Measurements from ENCODE around the gene BCL7B.

DNA sequence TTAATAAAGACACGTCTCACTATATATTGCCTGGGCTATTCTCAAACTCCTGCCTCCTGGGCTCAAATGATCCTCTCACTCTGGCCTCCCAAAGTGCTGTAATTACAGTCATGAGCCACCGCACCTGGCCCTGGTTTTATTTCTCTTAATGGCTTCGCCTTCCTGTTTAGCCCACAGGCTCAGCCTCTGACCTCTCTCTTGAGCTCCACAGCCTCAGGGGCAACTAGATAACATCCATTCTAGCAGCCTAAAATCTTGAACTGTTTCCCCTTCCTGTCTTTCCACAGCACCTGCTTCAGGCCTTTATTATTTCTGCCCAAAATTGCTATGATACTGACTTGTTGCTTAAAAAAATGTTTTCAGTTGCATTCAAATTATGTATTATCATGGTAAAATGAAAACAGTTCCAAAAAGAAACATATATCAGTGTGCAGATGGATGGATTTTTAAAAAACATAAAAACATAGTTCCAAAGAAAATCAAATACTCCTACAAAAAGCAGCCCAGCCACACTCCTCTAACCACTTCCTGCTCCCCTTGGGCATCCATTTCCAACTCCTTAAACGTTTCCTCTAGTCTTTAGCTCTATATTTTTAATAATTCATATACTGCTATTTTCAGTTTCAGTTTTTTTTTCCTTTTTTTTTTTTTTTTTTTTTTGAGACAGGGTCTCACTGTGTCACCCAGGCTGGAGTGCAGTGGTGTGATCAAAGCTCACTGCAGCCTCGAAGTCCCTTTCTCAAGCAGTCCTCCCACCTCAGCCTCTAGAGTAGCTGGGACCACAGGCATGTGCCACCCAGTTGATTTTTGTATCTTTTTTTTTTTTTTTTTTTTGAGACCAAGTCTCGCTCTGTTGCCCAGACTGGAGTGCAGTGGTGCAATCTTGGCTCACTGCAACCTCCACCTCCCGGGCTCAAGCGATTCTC is 30.3 kb downstream of the BCL7B start:
- TF ChIP-seq, protein P1, sequence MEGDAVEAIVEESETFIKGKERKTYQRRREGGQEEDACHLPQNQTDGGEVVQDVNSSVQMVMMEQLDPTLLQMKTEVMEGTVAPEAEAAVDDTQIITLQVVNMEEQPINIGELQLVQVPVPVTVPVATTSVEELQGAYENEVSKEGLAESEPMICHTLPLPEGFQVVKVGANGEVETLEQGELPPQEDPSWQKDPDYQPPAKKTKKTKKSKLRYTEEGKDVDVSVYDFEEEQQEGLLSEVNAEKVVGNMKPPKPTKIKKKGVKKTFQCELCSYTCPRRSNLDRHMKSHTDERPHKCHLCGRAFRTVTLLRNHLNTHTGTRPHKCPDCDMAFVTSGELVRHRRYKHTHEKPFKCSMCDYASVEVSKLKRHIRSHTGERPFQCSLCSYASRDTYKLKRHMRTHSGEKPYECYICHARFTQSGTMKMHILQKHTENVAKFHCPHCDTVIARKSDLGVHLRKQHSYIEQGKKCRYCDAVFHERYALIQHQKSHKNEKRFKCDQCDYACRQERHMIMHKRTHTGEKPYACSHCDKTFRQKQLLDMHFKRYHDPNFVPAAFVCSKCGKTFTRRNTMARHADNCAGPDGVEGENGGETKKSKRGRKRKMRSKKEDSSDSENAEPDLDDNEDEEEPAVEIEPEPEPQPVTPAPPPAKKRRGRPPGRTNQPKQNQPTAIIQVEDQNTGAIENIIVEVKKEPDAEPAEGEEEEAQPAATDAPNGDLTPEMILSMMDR (conservative IDR thresholded peaks at IDR 0.05): no peak
- TF ChIP-seq ZFX (IDR thresholded peaks at IDR 0.05): no peak
